Endodermal cell (in vitro differentiated cells): ENCODE measurements around the gene SLC35F1. TPM values are rescaled to one million over a fixed set of nuclear protein-coding genes. Genes with fewer than 3 reads are reported as not detected.

Experiments used
- DNase-seq: peaks from one replicate; pipeline ENCODE4 v3.0.0-alpha.2; 2017
- H3K27ac ChIP-seq: 2 replicates; pipeline ENCODE4 v1.5.1; 2013; ENCODE audit warnings: mild to moderate bottlenecking, low read depth, low read length, moderate library complexity
- H3K27me3 ChIP-seq: 2 replicates; pipeline ENCODE4 v1.6.1; 2013; ENCODE audit warnings: mild to moderate bottlenecking, low read length, moderate library complexity; ENCODE audit not compliant: insufficient read depth, control insufficient read depth, poor library complexity, severe bottlenecking
- H3K36me3 ChIP-seq: 2 replicates; pipeline ENCODE4 v1.7.0; 2013; ENCODE audit warnings: mild to moderate bottlenecking, low read length, moderate library complexity; ENCODE audit not compliant: control insufficient read depth, insufficient read depth
- H3K4me1 ChIP-seq: one replicate; pipeline ENCODE4 v1.7.0; 2013; ENCODE audit warnings: low read length; ENCODE audit not compliant: control insufficient read depth, insufficient read depth
- H3K4me3 ChIP-seq: 2 replicates; pipeline ENCODE4 v1.5.1; 2013; ENCODE audit warnings: mild to moderate bottlenecking, low read length, moderate library complexity
- H3K9ac ChIP-seq: 2 replicates; pipeline ENCODE4 v1.6.1; 2013; ENCODE audit warnings: mild to moderate bottlenecking, low read length, moderate library complexity; ENCODE audit not compliant: poor library complexity, severe bottlenecking; ENCODE audit errors: extremely low read depth
- H3K9me3 ChIP-seq: 2 replicates; pipeline ENCODE4 v1.6.1; 2013; ENCODE audit warnings: mild to moderate bottlenecking, low read length, moderate library complexity; ENCODE audit not compliant: control insufficient read depth
- H3K27ac Mint-ChIP-seq: 2 replicates; pipeline ENCODE4 v1.8.0; 2020; ENCODE audit warnings: mixed read lengths
- H3K27me3 Mint-ChIP-seq: 2 replicates; pipeline ENCODE4 v1.8.0; 2021; ENCODE audit warnings: mild to moderate bottlenecking, mixed read lengths; ENCODE audit not compliant: insufficient read depth
- H3K36me3 Mint-ChIP-seq: 2 replicates; pipeline ENCODE4 v1.8.0; 2020; ENCODE audit warnings: low read depth, mixed read lengths
- H3K4me1 Mint-ChIP-seq: 2 replicates; pipeline ENCODE4 v1.8.0; 2020; ENCODE audit warnings: mixed read lengths
- H3K4me3 Mint-ChIP-seq: 2 replicates; pipeline ENCODE4 v1.8.0; 2020; ENCODE audit warnings: mild to moderate bottlenecking, moderate library complexity, mixed read lengths
- H3K9me3 Mint-ChIP-seq: 2 replicates; pipeline ENCODE4 v1.8.0; 2020; ENCODE audit warnings: mild to moderate bottlenecking, mixed read lengths
- WGBS, 2 experiments: methylation state at CpG; one replicate each; pipeline versions ENCODE4 v1.1.5 to v1.1.7; 2013; ENCODE audit warnings: missing lambda C conversion rate in 2 of 2, mixed read lengths in 1 of 2; ENCODE audit not compliant: insufficient coverage in 1 of 2, insufficient read length in 1 of 2; 5-methylcytosine and 5-hydroxymethylcytosine counted together
- total RNA-seq, 2 donors: library from RNA; stranded (reverse); fragmentation: NEBNext Ultra II Directional in 1 of 2; extraction: Animal tissue kit (Norgen Biotek cat#: 25700) in 1 of 2; gene quantifications; 2 replicates in 1 of 2; 3 replicates in 1 of 2; pipeline ENCODE4 v1.2.1, GENCODE V29; 2021
- TF ChIP-seq, protein P1 (sequence below): fragments of 200-600 bp; sonication (generic); conservative IDR thresholded peaks from 2 replicates; pipeline ENCODE4 v1.5.0; 2021; ENCODE audit warnings: antibody characterized with exemption, mild to moderate bottlenecking

Gene SLC35F1
- total RNA-seq, 2 donors from 2014 or later: 6.7 to 12.8 TPM

GRCh38 chr6:117985916-117986315 lies 78.9 kb downstream of the SLC35F1 start:
- H3K36me3 ChIP-seq: no peaks in the 10 kb centered on the region
- H3K9me3 Mint-ChIP-seq: no peaks in the 10 kb centered on the region
- peaks cover 4% of the 10 kb centered on the region for H3K4me1 Mint-ChIP-seq
- TF ChIP-seq, protein P1, sequence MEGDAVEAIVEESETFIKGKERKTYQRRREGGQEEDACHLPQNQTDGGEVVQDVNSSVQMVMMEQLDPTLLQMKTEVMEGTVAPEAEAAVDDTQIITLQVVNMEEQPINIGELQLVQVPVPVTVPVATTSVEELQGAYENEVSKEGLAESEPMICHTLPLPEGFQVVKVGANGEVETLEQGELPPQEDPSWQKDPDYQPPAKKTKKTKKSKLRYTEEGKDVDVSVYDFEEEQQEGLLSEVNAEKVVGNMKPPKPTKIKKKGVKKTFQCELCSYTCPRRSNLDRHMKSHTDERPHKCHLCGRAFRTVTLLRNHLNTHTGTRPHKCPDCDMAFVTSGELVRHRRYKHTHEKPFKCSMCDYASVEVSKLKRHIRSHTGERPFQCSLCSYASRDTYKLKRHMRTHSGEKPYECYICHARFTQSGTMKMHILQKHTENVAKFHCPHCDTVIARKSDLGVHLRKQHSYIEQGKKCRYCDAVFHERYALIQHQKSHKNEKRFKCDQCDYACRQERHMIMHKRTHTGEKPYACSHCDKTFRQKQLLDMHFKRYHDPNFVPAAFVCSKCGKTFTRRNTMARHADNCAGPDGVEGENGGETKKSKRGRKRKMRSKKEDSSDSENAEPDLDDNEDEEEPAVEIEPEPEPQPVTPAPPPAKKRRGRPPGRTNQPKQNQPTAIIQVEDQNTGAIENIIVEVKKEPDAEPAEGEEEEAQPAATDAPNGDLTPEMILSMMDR: no peak
- no peaks in the 10 kb centered on the region for H3K4me1 ChIP-seq
- peak overlapping the region; percentile 52 for H3K27ac ChIP-seq
- H3K36me3 Mint-ChIP-seq: no peaks in the 10 kb centered on the region
- H3K9ac ChIP-seq: no peak overlapping the region
- H3K27ac Mint-ChIP-seq: no peak overlapping the region
- no peak overlapping the region for H3K4me3 ChIP-seq
- H3K4me3 Mint-ChIP-seq: no peak overlapping the region
- H3K27me3 ChIP-seq: no peaks in the 10 kb centered on the region
- 90% methylated on average over 1 of the region's 1 CpG; no CpG with 5 or more reads in 1 of the 2 experiments for WGBS, 2 experiments
- no peaks in the 10 kb centered on the region for H3K9me3 ChIP-seq
- no peak for DNase-seq
- no peaks in the 10 kb centered on the region for H3K27me3 Mint-ChIP-seq

- no peaks in the 10 kb centered on the region for H3K9me3 ChIP-seq
- no peak overlapping the region for H3K4me3 ChIP-seq
- TF ChIP-seq, protein P1: no peak
- no peaks in the 10 kb centered on the region for H3K27me3 Mint-ChIP-seq
- WGBS, 2 experiments: 91 to 100% methylated on average over 1 to 4 of the region's 4 CpGs
- H3K36me3 Mint-ChIP-seq: no peaks in the 10 kb centered on the region
- H3K27ac ChIP-seq: peak overlapping the region; percentile 52
- no peak overlapping the region for H3K9ac ChIP-seq
- H3K27ac Mint-ChIP-seq: no peak overlapping the region
- no peaks in the 10 kb centered on the region for H3K9me3 Mint-ChIP-seq
- peaks cover 5% of the 10 kb centered on the region for H3K4me1 Mint-ChIP-seq
- H3K36me3 ChIP-seq: no peaks in the 10 kb centered on the region
- H3K27me3 ChIP-seq: no peaks in the 10 kb centered on the region
- no peaks in the 10 kb centered on the region for H3K4me1 ChIP-seq
- no peak for DNase-seq
- no peak overlapping the region for H3K4me3 Mint-ChIP-seq
Measured at GRCh38 chr6:117986396-117986795, 79.3 kb downstream of the SLC35F1 start.

DNA sequence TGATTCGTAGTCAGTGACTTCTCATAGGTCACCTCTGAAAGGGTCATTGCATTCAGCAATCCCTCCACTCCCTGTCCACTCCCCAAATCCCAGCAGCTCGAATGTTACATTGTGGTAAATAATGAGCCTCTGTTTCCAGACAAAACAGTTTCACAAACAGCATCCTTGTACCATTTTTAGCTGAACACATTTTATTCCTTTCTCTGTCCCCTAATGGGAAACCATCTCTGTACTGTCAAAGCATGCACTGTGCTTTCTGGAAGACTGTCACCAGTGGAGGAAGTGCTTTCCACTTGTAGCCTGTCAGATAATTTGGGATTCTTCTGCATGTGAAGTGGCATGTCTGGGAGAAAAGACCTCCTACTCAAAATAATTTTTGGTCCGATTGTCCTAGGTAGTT lies 82.0 kb downstream of the SLC35F1 start:
- Histone ChIP-seq H3K4me3 (no peak overlapping the region), H3K27ac (no peak overlapping the region), H3K9ac (no peak overlapping the region), H3K4me1 (no peaks in the 10 kb centered on the region), H3K9me3 (no peaks in the 10 kb centered on the region), H3K36me3 (no peaks in the 10 kb centered on the region), H3K27me3 (no peaks in the 10 kb centered on the region)
- no peak overlapping the region for H3K4me3 Mint-ChIP-seq
- H3K27me3 Mint-ChIP-seq: no peaks in the 10 kb centered on the region
- TF ChIP-seq, protein P1: no peak
- 89% methylated on average over 3 of the region's 3 CpGs; no CpG with 5 or more reads in 1 of the 2 experiments for WGBS, 2 experiments
- no peaks in the 10 kb centered on the region for H3K9me3 Mint-ChIP-seq
- no peaks in the 10 kb centered on the region for H3K36me3 Mint-ChIP-seq
- no peak overlapping the region for H3K27ac Mint-ChIP-seq
- DNase-seq: no peak
- H3K4me1 Mint-ChIP-seq: peaks cover 6% of the 10 kb centered on the region
